ENCODE measurements around the gene EAF1.

DNA sequence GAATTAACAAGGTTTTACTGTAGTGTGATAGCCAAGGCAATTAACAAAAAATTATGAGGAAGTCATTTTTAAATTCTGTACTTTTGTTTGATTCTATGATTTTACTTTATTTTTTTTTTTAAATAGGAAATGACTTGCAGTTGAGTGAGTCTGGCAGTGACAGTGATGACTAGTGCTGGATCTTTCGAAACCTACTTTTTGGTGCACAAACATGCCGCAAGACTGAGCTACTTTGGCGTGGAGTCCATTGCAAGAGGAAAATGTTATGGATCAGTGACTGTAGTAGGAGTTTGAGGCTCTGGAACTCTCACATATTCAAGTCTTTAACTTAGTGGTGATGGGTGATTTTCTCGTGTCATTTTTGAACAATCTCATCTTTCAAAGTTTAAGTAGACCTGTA is 11.6 kb downstream of the EAF1 start:
- TF ChIP-seq POLR2A (IDR thresholded peaks at IDR 0.05) (no peak), POLR2AphosphoS5 (IDR thresholded peaks at IDR 0.05) (no peak)
- TF ChIP-seq, protein P1, sequence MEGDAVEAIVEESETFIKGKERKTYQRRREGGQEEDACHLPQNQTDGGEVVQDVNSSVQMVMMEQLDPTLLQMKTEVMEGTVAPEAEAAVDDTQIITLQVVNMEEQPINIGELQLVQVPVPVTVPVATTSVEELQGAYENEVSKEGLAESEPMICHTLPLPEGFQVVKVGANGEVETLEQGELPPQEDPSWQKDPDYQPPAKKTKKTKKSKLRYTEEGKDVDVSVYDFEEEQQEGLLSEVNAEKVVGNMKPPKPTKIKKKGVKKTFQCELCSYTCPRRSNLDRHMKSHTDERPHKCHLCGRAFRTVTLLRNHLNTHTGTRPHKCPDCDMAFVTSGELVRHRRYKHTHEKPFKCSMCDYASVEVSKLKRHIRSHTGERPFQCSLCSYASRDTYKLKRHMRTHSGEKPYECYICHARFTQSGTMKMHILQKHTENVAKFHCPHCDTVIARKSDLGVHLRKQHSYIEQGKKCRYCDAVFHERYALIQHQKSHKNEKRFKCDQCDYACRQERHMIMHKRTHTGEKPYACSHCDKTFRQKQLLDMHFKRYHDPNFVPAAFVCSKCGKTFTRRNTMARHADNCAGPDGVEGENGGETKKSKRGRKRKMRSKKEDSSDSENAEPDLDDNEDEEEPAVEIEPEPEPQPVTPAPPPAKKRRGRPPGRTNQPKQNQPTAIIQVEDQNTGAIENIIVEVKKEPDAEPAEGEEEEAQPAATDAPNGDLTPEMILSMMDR (IDR thresholded peaks at IDR 0.05), result no peak
